Fibroblast of skin of right biceps (primary cell): ENCODE results near the gene SSTR5.

Source experiments
- DNase-seq: peaks from one replicate; pipeline ENCODE4 v3.0.0-alpha.2; 2013

Gene SSTR5

DNA sequence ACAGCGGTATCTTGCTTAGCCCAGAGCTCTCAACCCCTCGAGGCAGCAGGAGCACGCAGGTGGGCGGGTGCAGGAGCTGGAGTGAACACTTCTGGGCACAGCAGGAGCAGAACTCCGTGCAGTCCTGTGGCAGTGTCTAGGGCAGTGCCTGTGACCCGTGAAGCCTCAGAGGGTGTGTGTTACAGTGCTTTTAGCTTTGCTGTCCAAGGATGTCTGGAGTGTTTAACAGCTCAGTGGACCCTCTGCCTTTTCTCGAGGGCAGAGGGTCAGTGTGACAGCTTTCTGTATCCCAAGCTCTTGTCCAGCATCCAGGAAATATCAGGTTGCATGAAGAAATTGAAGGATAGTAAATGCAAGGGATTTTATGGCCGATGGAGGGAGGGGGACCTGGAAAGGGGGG is 16.4 kb upstream of the SSTR5 start:
- no peak for DNase-seq

DNA sequence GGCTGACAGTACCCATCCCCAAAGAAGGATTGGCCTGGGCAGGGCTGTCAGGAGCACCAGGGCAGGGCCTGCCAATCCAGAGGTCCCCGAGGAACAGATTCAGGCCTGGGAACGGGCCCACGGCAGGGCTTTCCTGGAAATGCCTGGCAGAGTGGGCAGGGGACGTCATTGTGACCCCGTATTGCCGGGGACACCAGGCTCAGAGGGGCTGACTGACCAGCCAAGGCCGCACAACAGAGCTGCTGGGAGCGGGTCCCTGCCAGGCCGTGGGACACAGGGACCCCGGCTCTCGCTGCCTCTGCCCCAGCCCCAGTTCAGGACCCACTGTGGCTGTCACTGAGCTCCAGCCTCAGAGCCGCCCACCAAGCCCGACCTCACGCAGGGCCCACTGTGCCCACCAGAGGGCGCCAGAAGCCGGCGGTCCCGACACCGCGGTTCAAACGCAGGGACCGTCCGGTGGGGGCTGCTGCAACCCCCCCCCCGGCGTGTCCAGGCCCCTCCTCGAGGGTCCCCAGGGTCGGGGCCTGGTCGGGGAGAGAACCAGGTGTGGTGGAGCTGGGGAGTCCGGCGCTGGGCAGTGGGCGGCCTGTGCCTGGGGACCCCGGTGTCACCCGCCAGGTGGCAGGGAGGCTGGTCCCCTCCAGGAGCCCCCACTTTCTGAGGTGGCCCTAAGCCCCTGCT is 15.2 kb upstream of the SSTR5 start:
- DNase-seq, result no peak

DNA sequence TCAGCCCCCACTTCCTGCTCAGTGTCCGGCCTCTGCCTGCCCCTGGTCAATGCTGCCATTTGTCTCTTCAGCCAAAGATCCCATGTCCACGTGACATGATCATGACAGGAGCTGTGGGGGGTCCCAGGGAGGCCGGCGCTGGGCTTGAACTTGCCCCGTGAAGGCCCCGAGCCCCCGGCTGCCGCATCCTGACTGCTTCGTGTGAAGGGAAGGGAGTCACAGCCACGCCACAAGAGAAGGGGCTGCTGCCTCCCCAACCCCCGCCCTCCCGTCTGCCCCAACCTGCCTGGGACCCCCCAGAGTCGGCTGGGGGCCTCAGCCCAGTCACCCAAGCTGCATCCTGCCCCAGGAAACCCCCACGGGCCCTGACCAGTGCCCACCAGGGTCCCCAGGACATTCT is 14.3 kb upstream of the SSTR5 start:
- DNase-seq, result no peak

DNA sequence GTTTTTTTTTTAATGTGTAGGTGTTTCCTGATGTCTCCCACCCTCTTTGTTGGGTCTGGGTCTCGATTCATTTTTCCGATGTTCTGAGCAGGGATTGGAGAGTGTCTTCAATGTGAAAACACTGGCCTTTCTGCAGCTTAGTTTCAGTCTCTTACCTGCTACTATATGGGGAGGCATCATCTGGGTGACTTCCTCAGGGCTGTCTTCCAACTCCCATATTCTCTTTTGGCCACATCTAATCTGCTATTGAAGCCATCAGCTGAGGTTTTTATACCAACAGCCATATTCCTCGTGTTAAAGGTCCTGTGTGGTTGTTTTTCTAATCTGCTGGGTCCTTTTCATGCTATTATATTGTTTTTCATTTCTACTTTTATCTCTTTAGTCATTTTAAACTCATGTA is 13.2 kb upstream of the SSTR5 start:
- DNase-seq, result no peak

DNA sequence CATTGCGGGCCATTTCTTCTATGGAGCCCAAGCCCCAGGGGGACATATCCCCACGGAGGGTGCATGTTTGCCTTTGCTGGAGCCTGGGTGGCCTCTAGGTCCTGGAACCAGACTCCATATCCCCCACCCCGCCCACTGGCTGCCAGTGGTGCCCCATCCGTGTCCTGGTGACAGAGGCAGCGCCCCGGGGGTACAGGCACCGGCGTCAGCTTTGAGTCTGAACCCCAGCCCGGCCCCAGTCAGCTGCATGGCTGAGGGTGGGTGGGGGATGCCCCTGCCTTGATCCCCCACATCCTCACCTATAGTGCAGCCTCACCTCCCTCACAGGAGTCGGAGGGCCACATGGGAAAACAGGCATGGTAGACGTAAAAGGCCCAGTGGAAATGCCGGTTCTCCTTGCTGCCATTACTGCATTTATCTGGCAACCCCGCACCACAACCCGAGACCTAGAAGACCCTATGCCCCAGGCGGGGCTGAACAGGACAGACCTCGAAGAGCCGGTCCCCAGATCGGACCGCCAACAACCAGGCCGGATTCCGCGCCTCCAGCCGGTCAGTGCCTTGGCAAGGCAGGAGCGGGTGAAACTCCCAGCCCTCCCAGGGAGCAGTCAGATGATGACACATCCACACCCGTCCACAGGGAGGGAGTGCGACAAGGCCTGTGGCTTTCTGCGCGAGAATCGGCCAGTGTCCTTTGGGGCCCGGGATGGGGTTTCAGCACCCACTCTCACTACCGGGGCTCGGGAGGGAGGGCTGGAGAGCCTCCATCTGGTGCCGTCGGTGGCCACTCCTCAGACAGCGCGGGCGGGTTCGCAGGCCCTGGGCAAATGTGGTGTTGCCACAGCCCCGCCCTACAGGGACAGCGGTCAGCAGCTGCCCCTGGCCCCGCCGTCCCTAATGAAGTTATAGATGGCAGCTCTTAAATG is 11.9 kb upstream of the SSTR5 start:
- no peak for DNase-seq

DNA sequence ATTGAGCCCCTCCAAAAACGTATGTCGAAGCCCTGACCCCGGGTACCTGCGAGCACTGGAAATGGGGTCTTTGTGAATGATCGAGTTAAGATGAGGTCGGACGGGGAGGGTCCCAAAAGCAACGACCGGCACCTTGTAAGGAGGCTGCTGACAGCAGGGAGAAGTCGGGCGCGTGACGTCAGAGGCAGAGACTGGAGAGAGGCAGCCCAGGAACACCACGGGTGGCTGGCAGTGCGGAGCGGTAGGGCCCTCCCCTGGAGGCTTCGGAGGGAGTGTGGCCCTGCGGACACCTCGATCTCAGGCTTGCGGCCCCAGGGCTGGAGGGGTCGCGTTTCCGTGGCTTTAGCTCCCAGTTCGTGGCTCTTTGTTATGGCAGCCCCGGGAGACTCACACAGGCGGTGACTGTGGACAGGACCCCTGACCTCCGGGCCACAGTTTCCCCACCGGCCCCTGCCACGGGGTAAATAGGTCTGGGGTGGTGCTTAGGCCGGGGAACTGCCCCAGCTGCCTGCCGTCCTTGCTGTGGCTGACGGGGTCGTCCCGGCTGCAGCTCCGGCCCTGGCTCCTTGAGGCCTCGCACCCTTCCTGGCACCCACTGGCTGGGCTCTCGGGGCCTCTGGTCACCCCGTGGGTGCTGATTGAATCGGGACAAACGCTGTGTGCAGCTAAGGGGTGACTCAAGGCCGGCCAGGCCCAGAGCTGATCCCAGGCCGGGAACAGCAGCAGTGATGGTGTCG is 10.6 kb upstream of the SSTR5 start:
- no peak for DNase-seq

DNA sequence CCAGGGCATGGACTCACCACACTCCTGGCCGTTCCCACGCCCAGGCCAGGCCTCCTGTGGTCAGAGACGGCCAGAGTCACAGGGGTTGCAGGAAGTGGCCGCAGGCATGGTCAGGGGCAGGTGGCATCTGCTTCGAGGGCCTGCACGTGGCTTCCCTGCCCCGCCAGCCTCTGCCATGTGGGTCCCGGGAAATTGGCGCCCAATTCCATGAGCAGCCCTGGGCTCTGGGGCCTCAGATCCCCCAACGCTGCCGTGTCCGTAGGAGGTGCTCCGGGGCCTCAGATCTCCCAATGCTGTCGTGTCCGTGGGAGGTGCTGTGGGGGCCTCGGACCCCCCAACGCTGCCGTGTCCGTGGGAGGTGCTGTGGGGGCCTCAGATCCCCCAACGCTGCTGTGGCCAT is 9.7 kb upstream of the SSTR5 start:
- no peak for DNase-seq

DNA sequence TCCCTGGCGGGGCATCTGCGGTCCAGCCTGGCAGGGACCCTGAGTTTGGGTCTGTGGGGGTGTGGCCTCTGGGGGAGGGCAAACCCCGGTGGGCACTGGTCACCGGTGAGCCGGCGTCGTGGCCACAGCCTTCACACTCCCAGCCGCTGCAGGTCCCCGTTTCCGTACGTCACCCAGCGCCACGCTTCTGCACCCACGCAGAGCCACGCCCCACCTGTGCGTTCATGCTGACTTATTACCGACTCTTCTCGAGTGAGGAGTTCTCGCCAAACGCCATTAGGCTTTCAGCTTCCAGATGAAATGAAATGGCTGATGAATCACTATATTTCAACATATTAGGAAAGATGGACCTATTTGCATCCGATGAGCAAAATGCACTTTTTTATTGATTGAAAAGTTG is 8.8 kb upstream of the SSTR5 start:
- DNase-seq, result no peak

DNA sequence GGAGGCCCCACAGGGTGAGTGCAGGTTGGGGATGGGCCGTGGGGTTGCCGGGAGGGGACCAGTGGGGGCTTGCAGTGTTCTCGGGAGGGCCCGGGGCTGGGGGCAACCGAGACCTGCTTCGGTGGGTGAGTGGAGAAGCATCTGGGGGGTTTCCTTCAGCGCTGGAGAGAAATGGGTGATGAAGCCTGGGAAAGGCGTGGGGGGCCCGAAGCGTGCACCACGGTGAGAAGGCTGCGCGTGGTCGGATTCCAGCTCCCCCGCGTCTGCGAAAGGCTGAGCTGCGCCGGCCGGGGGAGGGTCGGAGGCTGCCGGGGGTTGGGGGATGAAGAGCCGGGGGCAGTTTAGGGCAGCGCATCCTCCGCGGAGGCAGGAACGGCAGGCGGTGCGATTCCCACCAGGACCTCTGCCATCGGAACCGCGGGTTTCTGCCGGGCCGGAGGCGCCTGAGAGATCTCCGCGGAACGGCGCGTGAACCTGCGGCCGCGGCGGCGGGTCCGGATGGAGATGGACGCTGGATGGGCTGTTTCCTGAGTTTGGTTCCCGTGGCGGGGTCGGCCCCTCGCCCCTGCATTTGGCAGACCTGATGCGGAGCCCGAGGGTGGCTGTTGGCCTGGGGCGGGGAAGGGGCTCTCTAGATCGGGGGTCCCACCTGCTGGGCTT is 6.9 kb upstream of the SSTR5 start:
- DNase-seq, result no peak

DNA sequence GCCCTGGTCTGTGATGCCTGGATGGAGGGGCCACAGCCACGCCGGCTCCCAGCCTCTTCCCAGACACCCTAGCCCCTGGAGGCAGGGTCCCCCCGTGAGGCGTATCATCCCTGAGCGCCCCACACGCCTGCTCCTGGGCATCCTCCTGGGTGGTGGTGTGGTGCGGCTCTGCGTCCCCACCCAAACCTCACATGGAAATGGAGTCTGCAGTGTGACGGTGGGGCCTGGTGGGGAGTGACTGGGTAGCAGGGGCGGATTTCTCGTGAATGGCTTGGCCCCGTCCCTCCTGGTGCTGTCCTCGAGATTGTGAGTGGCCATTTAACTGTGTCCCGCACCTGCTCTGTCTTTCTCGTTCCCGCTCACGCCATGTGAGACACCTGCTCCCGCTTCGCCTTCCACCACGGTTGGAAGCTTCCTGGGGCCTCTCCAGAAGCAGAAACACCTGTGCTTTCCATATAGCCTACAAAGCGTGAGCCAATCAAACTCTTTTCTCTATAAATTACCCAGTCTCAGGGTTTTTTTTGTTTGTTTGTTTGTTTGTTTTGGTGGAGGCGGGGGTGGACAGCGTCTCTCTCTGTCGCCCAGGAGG is 5.9 kb upstream of the SSTR5 start:
- DNase-seq, result no peak

DNA sequence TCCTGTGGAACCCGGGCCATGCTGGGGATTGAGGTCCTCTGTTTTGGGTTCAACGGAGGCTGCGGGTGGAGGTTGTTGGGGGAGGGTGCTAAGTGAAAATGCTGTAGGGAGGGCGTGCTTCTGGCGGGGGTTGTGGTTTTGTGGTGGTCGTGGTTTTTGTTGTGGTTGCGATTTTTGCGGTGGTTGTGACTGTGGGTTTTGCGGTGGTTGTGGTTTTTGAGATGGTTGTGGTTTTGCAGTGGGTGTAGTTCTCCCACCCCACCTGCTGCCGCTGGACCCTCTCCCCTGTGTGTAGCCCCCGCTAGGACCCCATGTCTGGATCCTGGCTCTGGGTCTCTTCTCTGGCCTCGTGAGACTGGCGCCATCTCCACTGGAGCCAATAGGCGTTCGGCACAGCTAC is 4.9 kb upstream of the SSTR5 start:
- DNase-seq, result no peak

DNA sequence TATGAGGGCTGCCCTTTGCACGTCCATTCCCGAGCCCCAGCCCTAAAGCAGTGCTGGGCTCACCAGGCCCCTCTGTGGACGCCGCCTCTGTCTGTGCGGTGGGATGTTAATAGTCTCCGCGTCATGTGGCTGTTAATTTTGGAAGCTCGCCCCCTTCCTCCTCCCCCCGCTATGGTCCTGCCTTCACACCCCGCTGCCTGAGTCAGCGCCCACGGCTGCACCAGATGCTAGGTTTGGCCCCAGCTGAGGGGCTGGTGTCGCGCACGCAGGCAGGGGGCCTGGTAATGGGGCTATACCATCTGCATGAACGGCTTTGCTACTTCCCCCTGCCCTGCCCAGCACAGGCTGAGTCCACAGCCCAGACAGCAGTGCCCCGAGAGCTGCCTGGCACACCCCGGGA is 4.1 kb upstream of the SSTR5 start:
- no peak for DNase-seq

DNA sequence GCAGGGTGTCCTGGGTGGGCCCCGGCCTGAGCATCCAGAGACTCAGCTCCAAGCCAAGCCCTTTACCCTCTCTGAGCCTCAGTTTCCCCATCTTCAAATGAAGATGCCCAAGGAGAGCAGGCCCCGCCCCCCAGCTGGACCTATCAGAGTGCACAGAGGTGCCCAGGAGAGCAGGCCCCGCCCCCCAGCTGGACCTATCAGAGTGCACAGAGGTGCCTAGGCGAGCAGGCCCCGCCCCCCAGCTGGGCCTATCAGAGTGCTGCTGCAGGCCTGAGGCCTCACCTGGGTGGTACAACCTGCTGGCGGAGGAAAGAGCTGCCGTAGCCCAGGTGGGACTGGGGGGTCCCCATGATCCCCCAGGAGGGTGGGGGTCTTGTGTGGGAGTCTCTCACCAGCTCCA is 3.4 kb upstream of the SSTR5 start:
- no peak for DNase-seq

DNA sequence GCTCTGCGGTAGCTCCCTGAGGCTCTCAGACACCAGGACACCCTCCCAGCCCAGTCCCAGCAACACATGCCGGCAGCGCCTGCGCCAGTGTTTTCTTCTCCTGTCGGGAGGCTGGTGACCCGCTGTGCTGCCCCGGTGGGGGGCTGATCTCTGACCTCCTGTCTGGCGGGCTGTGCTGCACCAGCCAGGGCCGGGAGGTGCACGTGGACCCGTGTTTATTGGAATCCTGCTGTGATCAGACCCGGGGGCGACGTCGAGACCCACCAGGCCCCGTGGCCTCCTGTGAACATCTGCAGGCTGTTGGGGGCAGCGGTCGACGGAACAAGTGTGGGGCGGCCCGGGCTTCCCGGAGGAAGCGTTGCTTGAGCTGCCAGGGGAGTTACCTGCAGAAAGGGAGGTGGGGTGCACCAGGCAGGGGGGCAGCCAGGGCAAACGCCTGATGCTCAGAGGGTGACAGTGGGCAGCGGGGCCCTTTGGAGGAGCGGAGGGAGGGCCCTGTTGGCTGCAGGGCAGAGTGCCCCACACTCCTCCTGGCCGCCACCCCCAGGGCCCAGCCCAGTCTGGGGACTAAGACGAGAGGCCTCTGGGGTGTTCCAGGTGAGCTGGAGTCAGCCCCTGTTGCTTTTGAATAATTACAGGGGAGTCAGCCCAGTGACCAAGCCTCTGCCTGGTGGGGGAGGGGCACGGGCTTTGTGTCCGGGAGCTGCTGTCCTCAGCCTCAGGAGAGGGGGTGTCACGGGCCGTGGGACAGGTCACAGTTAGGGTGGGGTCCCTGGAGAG is 2.3 kb upstream of the SSTR5 start:
- DNase-seq, result no peak

DNA sequence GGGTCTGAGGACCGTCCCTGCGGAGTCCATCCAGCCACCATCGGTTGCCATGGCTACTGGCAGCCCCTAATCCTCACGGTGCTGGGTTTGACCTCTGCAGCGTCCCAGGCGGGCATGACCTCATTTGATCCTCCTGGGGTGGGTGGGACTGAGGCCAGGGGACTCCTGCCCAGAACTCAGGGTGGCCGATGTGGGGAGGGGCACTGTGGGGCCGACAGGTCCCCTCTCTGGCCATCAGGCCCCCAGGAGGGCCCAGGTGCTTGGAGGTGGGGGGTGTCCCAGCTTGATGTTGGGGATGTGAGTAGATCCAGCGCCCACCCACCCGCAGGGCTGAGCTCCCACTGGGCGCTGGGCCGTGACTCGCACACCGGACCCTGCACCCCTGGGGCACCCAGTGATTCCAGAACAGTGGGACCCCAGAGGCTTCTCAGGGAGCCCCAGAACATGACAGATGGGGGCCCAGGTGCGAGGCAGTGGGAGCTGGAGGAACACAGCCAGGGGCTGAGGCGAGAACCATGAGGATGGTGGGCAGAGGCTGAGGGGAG is 1.6 kb upstream of the SSTR5 start:
- DNase-seq, result no peak

DNA sequence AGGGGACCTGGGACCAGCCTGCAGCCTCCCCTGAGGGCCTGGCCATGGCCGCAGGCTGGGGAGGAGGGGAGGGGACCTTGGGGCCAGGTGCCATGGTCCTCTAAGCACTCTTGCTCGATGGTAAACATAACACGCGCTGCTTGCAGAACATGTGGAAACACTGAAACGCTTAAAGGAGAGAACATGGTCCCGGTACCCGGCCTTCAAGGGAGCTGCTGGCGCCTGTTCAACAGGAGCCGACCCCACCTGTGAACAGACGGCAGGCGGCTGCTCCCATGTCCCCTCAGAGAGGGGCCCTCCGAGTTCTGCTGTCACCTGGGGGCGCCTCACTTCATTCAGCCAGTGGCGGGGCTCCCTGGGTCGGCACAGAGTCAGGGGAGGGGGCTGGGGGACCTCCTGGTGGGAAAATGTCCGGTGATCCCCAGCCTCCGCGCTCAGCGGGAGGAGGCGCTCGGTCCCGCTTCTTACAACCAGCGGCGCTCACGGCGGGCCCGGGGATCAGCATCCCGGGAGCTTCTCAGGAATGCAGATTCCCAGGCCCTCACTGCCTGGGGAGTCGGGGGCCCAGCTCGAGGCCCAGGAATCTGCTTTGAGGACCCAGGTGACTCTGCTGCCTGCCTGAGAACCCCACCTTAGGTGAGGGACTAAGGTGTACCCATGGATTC is 854 bp upstream of the SSTR5 start:
- DNase-seq, result no peak

DNA sequence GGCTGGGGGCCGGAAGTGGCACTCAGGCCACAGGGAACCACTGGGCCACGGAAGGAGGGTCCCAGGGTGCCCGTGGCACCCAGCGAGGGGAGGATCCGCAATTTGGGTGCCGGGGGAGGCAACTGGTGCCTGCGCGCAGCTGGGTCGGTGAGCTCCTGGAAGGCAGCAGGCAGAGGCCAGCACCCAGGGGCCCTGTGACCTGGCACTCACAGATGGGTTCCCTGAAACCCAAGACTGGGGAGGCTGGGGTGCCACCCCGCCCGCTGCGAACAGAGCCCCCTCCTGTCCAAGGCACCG is 663 bp downstream of the SSTR5 start:
- no peak for DNase-seq

DNA sequence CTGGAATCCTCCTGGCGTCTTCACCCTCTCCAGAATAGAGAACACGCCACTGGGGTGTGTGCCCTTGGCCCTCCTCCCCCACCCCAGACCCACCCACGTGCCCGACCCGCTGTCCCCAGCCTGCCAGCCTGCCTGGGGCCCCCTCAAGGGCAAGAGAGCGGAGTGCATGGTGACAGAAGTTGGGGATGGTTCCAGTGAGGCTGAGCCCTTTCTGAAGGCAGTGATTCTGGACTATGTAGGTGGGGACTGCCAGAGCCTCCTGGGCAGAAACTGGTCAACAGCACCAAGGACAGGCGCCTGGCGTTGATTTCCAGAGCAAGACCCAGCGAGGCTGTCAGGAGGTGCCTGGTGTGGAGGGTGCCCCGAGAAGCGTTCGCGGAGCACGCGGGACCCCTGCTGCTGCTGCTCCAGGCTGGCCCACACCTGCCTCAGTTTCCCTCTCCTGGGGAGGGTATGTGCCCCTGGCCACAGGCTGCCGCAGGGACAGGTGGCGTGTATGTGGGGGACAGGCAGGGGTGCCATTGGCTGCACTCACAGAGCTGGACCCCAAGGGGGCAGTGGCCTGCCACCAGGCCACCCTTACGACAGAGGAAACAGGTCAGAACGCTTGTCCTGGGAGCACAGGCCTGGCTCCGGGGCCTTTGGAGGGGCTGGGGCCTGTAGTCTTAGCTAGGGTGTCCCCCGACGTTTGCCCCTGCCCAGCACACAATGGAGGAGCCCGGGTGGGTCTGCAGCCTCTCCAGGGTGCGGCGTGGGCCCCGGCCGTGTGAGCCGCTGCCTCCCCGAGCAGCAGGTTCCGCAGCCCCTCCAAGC is 1.2 kb downstream of the SSTR5 start:
- no peak for DNase-seq

DNA sequence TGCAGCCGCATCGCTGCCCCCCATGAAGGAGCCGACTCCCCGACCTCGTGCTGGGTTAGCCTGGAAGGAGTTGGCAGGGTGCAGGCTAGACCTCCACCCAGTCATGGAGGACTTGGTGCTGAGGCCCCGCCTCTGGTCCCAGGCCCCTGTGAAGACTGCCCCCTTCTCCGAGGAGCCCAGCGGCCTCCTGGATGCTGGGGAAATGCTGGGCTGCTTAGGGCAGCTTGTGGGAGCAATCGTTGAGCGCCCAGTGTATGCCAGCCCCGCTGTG is 1.8 kb downstream of the SSTR5 start:
- DNase-seq, result no peak

DNA sequence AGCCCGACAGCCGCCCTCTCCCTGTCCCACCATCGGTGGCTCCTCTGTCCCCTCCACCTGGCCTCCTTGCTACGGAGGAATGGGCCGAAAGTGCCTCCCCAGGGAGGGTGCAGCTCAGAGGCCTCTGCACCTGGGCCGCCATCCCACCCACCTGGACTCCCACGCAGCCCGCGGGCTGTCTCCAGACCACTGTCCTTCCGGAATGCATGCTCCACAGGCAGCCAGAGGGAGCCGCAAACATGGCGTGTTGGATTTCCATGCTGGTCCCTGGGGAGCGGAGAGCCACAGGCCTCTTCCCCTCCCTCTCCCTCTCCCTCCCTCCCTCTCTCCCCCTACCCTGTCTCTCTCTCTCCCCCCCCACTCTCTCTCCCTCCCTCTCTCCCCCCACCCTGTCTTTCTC is 3.0 kb downstream of the SSTR5 start:
- DNase-seq, result no peak
